RCC 7860 (cell line): Measurements from ENCODE around the gene TCF7L2.
A peak's percentile ranks its signal among the peaks of the same experiment; 100 is the strongest.
"Not testable (repeated sequence)": the region's sequence is repeated elsewhere in the genome, so short reads cannot be mapped to it uniquely, and the experiment has no call there.

ENCODE experiments used
- DNase-seq: peaks from one replicate; pipeline ENCODE4 v3.0.0-alpha.2; 2015; ENCODE audit warnings: low spot score
- FAIRE-seq: peaks from 2 replicates; lab custom pipeline; 2012; peaks lifted over from hg19 to GRCh38; lab: Jason Lieb, UNC

The TCF7L2 gene

DNA sequence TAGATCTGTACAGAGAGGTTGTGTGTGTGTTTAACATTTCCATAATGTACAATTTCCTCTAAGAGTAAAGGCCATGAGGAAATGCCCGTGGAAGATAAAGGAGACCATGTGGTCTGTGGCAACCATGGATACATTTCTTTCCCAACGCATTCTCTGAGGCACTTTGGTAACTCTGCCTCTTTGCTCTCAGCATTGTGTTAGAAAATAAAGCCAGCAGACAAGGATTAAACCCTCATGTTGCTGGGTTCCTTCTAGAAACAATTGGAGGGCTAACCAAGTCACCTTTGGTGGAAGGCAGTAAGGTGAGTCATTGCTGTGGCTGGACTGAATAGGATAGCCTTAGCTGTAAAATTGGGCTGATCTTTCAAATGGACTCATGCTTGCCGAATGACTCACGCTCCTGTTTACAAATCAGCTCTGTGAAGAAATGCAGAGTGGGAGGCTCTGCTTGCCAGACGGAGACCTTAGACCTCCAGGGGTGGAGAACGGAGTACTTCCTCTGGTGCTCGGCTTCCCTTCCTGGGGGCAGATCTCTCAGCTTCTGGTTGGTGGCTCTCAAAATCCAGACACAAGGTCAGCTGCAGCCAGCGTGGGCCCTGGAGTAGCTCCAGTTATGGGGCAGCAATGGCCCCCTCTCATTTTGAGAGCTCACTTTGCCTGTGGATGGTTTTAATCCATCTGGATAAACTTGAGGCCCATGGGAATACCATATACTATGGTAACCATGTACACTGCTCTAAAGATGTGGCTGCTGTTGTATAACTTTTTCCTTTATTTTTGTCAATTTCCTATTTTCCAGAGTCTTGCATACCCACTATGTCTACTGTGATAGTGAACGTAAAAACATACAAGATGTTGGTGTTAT, 137.3 kb downstream of the TCF7L2 start:
- DNase-seq = peak; percentile 99

DNA sequence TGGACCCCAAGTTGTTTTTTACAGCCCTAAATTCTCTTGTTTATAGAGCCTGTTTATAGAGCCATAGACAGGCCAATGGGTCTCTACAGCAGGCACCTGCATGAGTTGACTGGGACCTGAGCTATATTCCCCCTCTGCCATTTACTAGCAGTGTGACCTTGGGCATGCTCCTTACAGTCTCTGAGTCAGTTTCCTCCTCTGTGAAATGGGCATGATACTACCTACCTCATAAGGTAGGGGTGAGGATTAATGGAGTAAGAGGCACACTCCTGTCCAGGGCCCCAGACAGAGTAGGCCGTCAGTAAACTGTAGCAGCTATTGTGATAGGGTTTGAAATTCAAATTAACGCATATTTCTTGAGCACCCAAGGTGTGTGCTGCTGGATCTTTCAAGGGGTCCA, 138.1 kb downstream of the TCF7L2 start:
- DNase-seq = no peak
- no peak for FAIRE-seq

More for the DNA sequence above, 137.3 kb downstream of the TCF7L2 start:
- peak; percentile 98 for FAIRE-seq

DNA sequence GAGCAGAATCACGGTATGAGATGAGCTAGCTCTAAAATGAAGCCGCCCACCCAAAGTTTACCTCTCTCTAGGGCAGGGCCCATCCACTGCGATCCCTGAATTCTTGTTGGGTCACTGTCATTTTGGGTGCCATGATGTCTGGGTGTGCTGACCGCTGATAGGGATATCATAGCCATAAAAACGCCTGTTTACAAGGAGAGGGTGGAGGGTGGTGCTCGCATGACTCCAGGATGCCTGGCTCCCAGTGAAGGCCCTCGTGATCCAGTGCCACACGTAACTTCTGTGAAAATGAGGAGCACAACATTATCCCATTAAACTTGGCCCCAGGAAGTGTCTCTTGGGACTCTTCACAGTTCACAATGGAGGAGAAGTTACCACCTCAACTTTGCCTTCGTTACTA, 139.5 kb downstream of the TCF7L2 start:
- DNase-seq = no peak
- no peak for FAIRE-seq

DNA sequence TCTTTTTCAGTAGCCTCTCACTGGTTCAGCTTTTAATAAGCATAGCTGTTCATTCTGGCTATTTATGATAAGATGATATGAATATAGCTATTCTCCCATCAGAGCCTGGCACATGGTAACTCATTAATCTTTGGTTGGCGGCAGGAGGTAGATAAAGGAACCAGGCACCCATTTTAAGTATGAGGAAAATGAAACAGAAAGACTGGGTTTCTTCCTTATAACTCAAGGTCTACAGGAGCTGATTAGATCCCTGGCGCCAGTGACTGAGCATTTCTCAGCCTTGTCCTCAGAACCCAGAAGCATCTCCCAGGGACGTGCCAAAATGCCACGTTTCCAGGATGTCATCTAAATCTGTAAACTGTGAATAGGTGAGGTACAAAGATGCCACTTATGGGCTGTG, 141.9 kb downstream of the TCF7L2 start:
- no peak for DNase-seq
- no peak for FAIRE-seq

DNA sequence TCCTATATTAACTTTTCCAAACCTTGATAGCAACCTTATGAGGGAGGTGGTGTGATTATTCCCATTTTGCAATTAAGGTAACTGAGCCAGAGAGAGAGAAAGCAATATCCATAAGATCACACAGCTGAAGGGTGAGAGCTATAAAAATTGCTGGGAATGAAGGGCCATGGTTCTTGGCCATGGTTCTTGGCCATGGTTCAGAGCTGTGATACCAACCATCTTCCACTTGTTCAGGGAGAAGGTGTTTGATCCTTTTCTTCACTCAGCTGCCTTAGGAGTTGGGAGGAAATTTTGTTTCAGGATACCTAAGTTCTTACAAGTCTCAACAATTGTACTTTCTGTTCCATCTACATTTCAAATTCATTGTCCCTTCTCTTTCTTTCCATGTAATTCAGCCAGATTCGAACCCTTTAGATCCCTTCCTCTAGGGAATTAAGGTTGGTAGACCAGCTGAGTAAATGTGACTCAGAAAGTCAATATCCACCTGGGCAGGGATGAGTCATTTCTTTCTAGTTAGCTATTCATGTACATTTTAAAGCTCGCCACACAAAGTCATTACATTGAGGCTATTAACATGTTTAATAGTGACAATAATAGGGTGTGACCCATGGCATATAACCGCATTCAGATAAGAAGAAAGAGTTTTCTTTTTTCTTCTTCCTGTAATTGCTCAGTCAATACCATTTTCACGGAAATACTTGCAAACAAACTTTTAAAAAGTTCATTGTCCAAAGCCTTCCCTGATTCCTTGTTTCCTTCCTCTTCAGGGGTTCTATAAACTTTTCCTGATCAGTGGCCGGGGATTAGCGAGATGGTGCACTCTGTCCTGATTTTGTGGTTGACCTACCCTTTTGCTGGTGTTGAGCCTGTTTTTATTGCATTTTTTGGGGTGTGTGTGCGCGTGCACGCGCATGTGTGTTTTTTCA, 143.4 kb downstream of the TCF7L2 start:
- peak; percentile 97 for FAIRE-seq
- DNase-seq = peak; percentile 73

DNA sequence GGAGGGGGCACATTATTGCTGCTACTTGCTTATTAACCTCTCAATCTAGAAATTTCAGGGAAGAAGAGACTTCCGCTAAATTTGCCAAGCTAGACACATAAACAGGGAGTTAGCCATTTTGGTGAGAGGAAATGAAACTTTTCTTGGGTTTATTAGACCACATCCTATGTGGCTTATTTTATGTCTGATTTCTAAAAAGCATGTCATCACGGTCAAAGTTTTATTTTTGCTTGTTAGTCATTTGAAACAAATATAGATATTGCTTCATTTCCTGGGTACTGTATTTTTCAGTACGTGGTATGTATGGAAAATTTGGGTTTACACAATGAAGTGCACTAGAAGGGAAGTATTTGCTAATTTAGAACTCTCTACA, 144.1 kb downstream of the TCF7L2 start:
- DNase-seq = peak; percentile 28

DNA sequence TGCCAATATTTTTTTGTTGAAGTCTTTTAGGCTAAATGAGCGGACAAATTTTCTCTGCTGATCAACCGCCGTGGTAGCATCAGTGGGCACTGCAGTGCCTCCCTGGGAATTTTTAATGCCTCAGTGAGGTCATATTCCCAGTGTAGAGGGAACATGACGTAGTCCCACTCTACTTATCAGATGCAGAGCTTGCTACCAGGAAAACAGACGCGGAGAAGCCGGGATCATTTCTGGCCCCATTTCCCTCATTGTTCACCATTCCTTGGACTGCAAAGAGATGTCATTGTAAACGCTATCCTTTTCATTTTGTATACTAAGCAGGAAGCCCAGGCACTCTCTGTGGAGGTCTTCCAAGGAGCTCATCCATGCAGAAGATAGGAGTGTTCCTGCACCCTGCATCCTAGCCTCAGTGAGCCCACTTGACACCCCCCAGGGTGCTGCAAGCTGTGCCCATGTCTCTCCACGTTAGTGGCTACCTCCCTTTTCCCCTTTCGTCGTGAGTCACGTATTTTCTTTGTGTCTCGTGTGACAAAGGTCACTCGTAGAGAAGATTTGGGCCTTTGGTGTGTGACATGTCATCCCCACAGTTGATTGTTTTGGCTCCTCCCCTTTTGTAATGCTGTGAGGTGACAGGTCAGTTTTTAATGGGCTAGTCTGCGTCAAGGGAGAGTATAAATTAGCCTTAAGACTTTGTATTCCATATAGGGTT, 145.5 kb downstream of the TCF7L2 start:
- no peak for DNase-seq
- FAIRE-seq = no peak

More for the DNA sequence above, 144.1 kb downstream of the TCF7L2 start:
- peak; percentile 73 for FAIRE-seq

DNA sequence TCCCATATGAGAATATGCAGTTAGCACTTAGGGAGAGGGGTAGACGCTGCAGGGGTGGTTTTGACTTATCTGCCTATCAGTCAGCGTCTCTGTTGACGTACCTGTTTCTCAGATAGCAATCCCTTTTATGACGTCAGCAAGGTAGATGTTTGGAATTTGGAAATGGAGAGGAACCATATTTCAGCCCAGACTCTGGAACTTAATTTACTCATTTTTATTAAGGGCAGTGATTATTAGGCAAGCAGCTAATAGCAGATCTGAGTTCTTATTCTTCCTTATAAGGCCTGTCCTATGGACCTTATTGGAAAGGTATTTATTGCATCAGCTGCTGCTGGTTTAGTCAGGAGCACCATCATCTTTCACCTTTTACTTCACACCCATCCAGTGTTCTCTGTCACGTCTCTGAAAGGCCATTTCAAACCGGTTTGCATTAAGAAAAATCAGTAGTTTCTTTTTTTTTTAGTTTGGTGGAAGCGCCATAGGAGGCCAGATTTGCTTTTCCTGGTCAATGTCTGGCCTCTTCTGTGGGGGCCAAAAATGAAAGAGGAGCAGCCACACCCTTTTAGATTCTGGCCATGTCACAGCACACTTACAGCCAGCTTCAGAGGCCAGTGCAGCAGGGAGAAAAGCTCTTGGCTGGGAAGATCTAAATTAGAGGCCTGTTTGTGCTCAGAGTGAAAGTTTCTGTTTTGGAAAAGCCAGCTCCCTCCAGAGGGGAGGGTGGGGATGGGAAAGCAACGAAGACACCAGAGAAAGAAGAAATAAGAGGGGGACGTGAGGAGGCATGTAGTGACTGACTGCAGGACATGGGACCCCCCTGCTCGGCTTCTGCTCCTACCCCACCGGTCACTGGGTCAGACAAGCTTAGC, 146.3 kb downstream of the TCF7L2 start:
- DNase-seq (no peak), FAIRE-seq (no peak)

DNA sequence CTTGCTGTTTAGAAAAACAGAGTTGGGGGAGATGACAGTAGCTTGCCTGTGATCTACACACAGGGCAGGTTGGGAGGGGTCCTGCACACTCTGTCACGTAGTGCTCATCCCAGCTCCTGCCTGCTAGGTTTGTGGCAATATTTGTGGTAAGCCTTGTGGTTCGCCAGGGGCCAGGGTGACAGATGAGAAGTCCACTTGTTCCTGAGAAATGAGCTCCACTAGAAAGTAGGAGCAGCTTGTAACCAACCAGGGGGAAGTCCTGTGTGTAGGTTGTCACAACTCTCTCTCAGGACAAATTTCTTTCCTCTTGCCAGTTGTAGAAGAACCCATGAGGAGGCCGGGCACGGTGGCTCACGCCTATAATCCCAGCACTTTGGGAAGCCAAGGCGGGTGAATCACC, 147.0 kb downstream of the TCF7L2 start:
- FAIRE-seq (peak; percentile 37), DNase-seq (peak; percentile 72)

DNA sequence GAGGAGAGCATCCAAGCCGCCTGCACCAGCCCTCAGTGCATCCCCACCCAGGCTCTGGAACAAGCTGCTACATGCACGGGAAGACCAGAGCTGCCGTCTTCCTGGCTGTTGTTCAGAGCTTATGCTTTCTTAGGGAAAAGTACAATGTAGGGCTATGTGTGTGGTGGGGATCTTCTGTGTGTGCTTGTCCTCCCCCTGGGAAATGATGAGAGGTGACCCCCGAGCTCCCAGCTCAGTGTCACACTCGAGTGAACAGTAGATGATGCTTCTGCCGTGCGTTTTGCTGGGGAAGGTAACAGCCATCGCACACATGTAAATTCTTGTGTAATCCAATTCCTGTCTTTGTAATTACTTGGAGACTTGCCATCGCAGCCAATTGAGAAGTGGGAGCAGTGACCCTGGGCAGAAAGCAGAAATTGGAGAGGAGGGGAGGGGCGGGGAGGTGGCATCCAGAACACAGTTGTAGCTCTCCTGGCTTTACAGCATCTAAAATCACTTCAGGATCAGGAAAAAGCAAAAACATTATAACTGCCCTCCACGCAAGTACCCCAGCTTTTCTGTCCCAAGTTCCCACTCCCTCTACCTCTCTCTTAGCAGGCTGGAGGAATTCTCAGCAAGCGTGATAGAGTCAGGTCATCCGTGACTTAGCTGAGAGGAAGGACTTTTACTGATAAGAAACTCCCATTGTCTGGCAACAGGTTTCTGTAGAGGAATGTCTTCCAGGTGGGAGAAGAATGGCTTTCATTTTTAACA, 149.6 kb downstream of the TCF7L2 start:
- DNase-seq (no peak), FAIRE-seq (peak; percentile 29)

DNA sequence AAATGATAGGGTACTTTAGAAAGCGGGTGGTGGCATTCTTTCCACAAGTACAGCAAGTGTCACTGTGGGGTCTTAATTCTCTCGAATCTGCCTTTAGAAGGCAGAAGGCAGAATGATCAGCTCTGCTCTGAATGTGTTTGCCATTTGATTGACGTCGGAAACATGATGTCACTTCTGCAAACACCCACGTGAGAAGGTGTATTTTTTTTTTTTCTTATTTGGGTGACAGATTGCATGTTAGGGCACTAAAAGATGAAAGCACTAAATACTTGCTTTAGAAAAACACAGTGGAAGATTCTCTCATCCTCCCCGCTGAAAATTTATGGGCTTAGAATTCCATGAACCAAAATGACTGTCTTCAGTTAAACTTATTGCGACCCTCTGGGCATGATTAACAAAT, 150.2 kb downstream of the TCF7L2 start:
- DNase-seq (no peak), FAIRE-seq (no peak)

DNA sequence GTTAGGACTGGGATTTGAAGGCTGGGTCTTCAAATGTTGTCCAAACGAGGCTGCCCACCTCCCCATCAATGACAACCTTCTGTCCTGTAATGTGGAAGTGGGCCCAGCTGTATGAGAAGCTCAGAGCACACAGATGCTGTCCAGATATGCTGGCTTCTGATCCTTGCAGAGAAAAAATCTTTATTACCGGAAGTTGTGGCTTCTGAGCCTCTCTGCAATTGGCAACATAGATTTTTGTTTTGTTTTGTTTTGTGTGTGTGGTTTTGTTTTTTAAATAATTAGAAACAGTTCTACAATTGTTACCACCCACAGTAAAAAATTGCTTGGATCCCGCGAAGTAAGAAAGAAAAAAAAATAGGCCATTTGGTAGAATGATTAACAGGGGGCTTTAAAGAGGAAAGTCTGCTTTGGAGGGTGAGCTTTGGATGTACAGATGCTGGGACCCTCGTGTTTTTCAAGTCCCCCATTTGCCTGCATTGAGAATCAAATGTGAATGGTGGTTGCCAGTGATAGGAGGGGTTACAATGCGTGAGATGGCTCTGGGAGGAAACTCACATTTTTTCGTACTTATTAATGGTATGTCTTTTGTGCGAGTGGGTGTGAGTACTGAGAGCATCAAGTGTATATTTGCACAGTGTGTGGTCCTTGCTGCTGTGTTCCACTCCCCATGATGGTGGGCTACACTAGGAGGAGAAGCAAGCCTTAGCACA, 153.2 kb downstream of the TCF7L2 start:
- DNase-seq = no peak
- FAIRE-seq = no peak

DNA sequence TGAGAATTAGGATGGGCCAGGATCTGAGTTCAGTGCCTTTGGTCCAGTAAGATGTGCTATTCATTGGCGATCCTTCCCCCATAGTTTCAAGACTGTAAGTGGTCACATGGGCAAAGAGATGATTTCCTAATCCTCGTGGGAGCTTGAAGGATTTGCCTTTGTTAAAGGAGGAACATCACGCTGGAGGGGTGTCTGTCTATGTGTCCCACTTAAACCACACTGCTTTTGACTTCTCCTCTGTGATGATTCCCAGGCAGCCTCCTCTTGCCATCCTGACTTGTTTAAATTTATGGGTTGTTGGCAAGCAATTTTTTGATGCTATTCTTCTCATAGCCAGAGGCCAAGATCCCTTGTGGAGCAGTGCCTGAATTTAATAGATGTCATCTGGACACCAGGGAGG, 154.0 kb downstream of the TCF7L2 start:
- DNase-seq = no peak
- FAIRE-seq = no peak

DNA sequence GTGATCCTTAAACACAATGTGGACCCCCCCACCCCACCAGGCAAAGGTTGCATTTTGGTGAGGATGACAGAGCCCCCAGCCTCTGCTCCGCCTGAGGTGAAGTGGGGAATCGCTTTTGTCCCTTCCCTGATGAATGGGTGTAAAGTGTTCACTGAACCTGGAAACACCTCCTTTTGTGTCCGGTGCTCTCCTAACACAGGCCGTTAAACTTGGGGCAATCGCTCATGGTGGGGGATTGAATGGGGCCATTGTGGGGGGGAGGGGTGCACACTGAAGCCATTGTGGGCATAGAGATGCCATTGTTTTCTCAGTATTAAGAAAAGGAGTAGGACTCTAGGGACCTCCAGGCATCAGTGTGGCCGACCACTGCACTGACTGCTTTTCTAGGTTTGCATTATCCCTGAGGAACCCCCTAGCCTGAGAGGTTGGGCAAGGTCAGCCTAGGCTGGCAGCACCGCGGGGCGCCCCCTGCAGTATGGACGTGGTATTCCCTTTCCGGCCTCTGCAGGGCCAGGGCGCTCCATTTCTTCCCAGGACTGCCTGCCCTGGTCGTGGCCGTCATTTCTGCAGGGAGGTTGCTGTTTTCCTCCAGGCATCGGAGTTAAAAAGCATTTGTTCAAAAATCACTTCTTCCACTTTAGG, 158.3 kb downstream of the TCF7L2 start:
- DNase-seq = no peak

DNA sequence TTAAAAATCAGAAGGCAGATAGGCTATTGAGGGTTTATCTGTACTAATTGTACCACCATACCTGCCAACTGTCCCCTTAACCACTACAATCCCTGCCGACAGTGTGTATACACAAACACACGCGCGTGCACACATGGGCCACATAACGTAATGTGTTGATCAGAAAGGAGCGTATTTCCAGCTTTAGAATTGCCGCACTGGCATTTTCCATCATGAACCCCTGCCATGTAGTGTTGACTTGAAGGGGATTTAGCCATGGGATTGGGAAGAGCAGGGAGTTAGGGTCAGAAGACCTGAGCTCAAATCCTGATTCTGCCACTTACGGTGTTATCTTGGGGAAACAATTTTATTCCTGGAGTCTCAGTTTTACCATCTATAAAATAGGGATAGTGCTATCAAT, 158.9 kb downstream of the TCF7L2 start:
- DNase-seq = no peak
- FAIRE-seq = no peak

More for the DNA sequence above, 158.3 kb downstream of the TCF7L2 start:
- FAIRE-seq = no peak

DNA sequence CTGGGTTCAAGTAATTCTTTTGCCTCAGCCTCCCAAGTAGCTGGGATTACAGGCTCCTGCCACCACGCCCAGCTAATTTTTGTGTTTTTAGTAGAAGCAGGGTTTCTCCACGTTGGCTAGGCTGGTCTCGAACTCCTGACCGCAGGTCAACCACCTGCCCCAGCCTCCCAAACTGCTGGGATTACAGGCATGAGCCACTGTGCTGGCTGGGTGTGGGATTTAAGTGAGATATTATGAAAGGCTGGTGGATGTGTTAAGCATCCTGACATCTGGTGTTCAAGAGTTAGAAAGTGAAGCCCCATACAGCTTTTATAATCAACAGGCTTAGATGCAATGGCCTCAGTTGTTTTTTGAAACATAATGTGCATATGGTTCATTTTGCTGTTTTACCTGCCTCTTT, 159.4 kb downstream of the TCF7L2 start:
- DNase-seq, FAIRE-seq: not testable (repeated sequence)

DNA sequence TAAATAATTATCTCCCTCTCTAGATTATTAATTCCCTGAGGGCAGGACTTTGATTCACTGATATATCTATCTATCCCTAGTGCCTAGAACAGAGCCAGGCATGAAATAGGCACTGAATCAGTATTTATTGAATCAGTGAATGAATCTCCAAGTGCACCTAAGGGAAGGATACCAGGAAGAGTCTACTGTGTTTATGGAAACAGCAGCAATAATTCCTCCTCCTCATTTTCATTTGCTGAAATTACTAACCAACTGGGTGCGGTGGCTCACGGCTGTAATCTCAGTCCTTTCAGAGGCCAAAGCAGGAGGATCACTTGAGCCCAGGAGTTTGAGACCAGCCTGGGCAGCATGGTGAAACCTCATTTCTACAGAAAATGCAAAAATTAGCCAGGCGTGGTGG, 161.2 kb downstream of the TCF7L2 start:
- no peak for DNase-seq
- FAIRE-seq = no peak
